RWPE2 (cell line): ENCODE measurements around the gene TBC1D16.

ENCODE experiments used
- ATAC-seq: fragments of 200-7000 bp; cut with Tn5 transposase; 3 replicates; pipeline ENCODE4 v1.9.1; 2021; ENCODE audit warnings: low read depth
- DNase-seq: peaks from one replicate; pipeline ENCODE4 v3.0.0-alpha.2; 2020; ENCODE audit warnings: low spot score
- H3K27ac ChIP-seq: fragments of 450-650 bp; 2 replicates; pipeline ENCODE4 v1.5.1; 2017; ENCODE audit warnings: mild to moderate bottlenecking; ENCODE audit not compliant: poor library complexity, severe bottlenecking
- H3K27me3 ChIP-seq: fragments of 250-450 bp; sonication (Bioruptor Pico); 2 replicates; pipeline ENCODE4 v1.5.1; 2021; ENCODE audit warnings: mild to moderate bottlenecking, moderate library complexity; ENCODE audit not compliant: insufficient read depth, poor library complexity, severe bottlenecking
- H3K36me3 ChIP-seq: fragments of 250-450 bp; sonication (Bioruptor Pico); 2 replicates; pipeline ENCODE4 v1.5.1; 2020; ENCODE audit warnings: low read depth, mild to moderate bottlenecking, moderate library complexity
- H3K4me1 ChIP-seq: fragments of 250-450 bp; sonication (Bioruptor Pico); 2 replicates; pipeline ENCODE4 v1.5.1; 2021; ENCODE audit warnings: mild to moderate bottlenecking, moderate library complexity; ENCODE audit not compliant: insufficient read depth, poor library complexity, severe bottlenecking
- H3K4me3 ChIP-seq: fragments of 250-450 bp; sonication (Bioruptor Pico); 2 replicates; pipeline ENCODE4 v1.5.1; 2021; ENCODE audit warnings: mild to moderate bottlenecking, moderate library complexity; ENCODE audit not compliant: severe bottlenecking
- H3K9me3 ChIP-seq: fragments of 250-450 bp; sonication (Bioruptor Pico); 2 replicates; pipeline ENCODE4 v1.5.1; 2021; ENCODE audit warnings: mild to moderate bottlenecking, moderate library complexity; ENCODE audit not compliant: severe bottlenecking
- TF ChIP-seq, protein P1 (sequence below): fragments of 450-650 bp; IDR thresholded peaks from one replicate; pipeline ENCODE4 v1.5.1; 2017; ENCODE audit warnings: mild to moderate bottlenecking, moderate library complexity; ENCODE audit not compliant: poor library complexity, severe bottlenecking

Gene TBC1D16

DNA sequence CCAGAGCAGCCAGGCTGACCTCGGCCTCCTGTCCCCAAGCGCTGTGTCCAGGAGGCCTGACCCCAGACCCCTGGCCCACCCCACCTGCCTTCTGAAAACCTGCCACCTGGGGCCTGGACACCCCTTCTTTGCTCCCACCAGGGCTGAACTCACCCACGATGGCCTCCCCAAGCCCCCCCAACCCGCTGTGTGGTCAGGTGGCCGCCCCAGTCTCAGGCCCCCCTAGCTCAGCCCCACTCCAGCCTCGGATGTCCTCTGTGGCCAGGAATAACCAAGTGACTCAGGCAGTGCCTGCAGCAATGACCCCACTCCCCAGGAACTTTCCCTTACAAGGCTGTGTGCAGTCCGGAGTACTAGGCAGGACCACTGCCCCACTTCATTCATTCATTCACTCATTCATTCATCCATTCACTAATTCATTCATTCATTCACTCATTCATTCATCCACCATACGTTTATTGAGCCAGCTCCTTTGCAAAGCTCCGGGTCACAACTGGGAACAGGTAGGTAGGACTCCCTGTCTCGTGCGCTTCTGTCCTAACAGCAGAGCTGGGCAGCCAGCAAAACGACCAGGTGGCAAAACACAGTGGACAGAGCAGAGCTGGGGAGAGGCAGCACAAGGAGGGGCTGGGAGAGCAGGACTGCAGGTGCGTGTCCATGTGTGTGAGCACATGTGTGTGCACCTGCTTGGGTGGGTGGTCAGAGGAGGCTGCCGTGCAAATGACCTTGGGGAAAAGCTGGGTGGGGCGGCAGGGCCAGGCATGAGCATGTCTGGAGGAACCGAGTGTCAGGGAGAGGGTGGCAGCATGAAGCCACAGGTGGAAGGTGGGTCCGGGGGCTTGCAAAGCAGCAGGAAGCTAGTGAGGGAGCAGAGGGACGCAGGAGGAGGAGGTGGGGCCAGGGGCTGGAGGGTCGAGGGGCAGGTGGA, 120.6 kb downstream of the TBC1D16 start:
- ATAC-seq (no peak), DNase-seq (no peak)
- Histone ChIP-seq H3K4me3 (no peak overlapping the region), H3K4me1 (peaks cover 19% of the 10 kb centered on the region), H3K27ac (no peak overlapping the region), H3K27me3 (peaks cover 1% of the 10 kb centered on the region), H3K36me3 (no peaks in the 10 kb centered on the region), H3K9me3 (no peaks in the 10 kb centered on the region)
- TF ChIP-seq, protein P1, sequence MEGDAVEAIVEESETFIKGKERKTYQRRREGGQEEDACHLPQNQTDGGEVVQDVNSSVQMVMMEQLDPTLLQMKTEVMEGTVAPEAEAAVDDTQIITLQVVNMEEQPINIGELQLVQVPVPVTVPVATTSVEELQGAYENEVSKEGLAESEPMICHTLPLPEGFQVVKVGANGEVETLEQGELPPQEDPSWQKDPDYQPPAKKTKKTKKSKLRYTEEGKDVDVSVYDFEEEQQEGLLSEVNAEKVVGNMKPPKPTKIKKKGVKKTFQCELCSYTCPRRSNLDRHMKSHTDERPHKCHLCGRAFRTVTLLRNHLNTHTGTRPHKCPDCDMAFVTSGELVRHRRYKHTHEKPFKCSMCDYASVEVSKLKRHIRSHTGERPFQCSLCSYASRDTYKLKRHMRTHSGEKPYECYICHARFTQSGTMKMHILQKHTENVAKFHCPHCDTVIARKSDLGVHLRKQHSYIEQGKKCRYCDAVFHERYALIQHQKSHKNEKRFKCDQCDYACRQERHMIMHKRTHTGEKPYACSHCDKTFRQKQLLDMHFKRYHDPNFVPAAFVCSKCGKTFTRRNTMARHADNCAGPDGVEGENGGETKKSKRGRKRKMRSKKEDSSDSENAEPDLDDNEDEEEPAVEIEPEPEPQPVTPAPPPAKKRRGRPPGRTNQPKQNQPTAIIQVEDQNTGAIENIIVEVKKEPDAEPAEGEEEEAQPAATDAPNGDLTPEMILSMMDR = no peak

DNA sequence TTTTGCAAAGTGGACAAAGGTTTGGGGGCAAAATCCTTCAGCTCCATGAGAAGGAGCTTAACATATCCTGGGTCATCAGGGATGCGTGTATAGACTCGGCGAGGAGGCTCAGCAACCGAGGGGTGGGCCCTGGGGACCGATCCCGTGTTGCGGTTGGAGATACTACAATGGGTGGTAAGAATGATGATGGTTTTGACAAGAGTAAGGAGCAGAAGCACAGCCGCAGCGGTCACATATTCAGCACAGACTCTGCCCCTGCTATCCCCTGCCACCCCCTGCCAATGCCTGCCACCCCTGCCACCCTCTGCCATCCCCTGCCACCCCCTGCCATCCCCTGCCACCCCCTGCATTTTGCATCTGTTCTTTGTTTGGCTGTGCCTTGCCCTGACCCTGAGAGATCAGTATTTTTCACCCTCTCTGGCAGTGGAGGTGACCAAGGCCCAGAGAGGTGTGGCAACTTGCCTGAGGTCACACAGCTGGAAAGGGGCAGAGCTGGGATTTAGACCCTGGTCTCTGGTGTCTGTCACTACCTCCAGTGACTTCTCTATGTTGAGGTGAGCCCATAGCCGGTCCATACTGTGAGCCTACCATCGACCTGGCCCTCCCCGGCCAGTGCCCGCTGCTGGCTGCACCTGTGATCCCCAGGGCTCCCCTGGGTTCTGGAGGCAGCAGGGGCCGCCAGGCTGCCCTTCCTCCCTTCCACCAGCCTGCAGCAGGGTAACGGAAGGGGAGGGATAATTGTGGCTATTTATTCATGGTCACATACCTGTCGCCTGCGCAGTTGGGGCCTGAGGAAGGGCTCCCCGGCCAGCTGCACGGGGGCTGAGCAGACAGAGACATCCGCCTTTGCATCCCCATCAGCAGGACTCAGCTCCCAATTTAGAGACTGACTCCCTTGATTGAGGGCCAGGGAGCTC, 121.5 kb downstream of the TBC1D16 start:
- no peak overlapping the region for H3K27ac ChIP-seq
- DNase-seq = no peak
- H3K9me3 ChIP-seq = no peaks in the 10 kb centered on the region
- H3K27me3 ChIP-seq = peaks cover 8% of the 10 kb centered on the region
- H3K4me3 ChIP-seq = no peak overlapping the region
- H3K4me1 ChIP-seq = peaks cover 14% of the 10 kb centered on the region
- TF ChIP-seq, protein P1 = no peak
- H3K36me3 ChIP-seq = no peaks in the 10 kb centered on the region
- no peak for ATAC-seq

DNA sequence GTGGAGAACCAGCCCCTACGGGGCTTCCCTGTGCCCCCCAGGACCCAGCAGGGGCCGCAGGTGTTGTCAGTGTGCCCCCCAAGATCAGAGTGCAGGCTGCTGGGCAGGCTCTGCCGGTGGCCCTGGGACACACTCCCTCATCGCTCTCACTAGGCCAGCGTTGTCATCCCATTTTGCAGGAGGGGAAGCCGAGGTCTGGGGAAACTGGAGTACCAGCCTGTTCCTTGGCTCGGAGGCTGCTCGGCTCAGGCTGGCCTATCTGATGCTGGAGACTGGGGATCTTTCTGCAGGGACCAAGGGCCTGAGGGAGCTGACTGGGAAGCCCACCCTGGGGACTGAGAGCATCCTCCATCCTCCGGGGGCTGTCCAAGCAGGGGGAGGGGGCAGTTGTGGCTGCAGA, 122.2 kb downstream of the TBC1D16 start:
- H3K4me1 ChIP-seq = peaks cover 9% of the 10 kb centered on the region
- no peak overlapping the region for H3K27ac ChIP-seq
- peaks cover 8% of the 10 kb centered on the region for H3K27me3 ChIP-seq
- ATAC-seq = no peak
- no peak for DNase-seq
- H3K4me3 ChIP-seq = no peak overlapping the region
- no peaks in the 10 kb centered on the region for H3K9me3 ChIP-seq
- TF ChIP-seq, protein P1 = no peak
- H3K36me3 ChIP-seq = no peaks in the 10 kb centered on the region

DNA sequence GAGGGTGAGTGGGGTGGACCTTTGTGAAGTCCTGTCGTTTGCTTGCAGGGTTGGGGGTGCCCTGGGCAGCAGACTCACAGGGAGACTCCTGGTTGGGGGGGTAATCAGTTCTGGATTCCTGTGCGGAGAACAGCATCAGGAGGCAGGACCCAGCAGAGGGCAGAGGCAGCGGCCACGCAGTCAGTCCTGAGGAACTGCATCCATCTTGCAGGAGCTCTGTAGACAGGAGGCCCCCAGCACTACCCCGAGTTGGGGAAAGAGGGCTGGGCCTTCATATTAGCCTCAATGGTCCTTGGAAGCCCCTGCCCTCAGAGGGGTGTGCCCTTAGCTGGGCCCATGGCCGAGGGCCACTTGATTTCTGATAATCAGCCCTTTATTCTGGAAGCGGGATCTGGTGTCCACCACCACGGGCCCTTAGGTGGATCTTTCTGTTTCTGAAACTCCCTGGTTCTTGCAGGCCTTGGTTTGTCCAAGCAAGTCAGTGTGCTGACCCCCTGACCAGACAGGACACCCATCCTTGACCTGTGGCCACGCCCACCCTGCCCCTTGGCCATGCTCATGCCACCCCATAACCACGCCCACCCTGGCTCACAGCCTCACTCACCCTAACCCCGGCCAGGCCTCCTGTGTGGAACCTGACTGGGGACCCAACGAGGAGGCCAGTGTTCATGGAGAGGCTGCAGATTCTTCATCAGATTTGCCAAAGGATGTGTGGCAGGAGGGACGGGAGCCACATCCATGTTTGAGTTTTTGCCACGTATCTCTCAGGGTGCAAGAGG, 122.9 kb downstream of the TBC1D16 start:
- Histone ChIP-seq H3K36me3 (no peaks in the 10 kb centered on the region), H3K4me1 (peaks cover 9% of the 10 kb centered on the region), H3K27ac (no peak overlapping the region), H3K4me3 (no peak overlapping the region), H3K27me3 (peaks cover 8% of the 10 kb centered on the region), H3K9me3 (no peaks in the 10 kb centered on the region)
- DNase-seq = no peak
- TF ChIP-seq, protein P1 = no peak
- ATAC-seq = no peak
